DMS 273 (cell line): ENCODE data around the gene ALB.

Source experiments
- DNase-seq: peaks from one replicate; lab custom pipeline; 2025; ENCODE audit not compliant: unreplicated experiment; lab: John Stamatoyannopoulos, UW

ALB gene

DNA sequence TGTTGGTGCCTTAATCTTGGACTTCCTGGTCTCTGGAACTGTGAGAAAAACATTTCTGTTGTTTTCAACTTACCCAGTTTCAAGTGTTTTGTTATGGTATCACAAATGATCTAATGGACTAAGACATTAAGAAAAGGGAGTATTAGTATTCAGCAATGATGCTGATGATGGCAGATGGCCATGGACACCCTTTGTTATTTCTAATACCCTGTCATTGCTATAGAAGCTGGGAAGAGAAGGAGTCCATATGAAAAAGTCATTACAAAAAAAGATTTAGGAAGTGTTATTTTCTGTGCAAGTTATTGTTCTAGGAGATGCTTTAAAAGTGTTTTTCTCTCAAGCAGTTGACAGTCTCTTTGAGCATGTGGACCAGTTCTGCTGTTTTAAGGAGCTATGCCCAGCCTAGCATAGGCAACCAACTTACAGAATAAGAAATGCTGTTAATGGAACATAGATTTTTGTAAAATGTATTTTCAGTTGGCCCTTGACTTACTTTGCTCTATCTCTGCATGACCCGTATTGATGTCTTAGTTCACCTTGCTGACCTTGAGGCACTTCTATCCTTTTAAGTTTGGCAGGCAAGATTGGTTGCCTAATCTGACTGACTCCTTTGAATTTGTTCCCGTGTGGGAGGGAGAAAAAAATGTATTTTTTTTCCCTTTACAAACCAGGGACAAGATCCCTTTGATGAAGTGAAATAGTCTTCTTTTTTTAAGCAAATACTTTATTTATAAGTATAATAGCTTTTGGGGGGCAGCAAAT lies 25.9 kb downstream of the ALB start:
- no peak for DNase-seq

DNA sequence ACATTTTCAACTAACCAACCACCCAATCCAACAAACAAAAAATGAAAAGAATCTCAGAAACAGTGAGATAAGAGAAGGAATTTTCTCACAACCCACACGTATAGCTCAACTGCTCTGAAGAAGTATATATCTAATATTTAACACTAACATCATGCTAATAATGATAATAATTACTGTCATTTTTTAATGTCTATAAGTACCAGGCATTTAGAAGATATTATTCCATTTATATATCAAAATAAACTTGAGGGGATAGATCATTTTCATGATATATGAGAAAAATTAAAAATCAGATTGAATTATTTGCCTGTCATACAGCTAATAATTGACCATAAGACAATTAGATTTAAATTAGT lies 27.7 kb downstream of the ALB start:
- DNase-seq = no peak

DNA sequence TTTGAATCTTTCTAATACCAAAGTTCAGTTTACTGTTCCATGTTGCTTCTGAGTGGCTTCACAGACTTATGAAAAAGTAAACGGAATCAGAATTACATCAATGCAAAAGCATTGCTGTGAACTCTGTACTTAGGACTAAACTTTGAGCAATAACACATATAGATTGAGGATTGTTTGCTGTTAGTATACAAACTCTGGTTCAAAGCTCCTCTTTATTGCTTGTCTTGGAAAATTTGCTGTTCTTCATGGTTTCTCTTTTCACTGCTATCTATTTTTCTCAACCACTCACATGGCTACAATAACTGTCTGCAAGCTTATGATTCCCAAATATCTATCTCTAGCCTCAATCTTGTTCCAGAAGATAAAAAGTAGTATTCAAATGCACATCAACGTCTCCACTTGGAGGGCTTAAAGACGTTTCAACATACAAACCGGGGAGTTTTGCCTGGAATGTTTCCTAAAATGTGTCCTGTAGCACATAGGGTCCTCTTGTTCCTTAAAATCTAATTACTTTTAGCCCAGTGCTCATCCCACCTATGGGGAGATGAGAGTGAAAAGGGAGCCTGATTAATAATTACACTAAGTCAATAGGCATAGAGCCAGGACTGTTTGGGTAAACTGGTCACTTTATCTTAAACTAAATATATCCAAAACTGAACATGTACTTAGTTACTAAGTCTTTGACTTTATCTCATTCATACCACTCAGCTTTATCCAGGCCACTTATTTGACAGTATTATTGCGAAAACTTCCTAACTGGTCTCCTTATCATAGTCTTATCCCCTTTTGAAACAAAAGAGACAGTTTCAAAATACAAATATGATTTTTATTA lies 28.3 kb downstream of the ALB start:
- no peak for DNase-seq

DNA sequence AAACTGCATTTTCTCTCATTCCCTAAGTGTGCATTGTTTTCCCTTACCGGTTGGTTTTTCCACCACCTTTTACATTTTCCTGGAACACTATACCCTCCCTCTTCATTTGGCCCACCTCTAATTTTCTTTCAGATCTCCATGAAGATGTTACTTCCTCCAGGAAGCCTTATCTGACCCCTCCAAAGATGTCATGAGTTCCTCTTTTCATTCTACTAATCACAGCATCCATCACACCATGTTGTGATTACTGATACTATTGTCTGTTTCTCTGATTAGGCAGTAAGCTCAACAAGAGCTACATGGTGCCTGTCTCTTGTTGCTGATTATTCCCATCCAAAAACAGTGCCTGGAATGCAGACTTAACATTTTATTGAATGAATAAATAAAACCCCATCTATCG lies 29.1 kb downstream of the ALB start:
- no peak for DNase-seq

DNA sequence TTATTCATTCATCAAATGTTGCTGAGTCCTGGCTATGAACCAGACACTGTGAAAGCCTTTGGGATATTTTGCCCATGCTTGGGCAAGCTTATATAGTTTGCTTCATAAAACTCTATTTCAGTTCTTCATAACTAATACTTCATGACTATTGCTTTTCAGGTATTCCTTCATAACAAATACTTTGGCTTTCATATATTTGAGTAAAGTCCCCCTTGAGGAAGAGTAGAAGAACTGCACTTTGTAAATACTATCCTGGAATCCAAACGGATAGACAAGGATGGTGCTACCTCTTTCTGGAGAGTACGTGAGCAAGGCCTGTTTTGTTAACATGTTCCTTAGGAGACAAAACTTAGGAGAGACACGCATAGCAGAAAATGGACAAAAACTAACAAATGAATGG lies 30.2 kb downstream of the ALB start:
- DNase-seq = peak; percentile 12

DNA sequence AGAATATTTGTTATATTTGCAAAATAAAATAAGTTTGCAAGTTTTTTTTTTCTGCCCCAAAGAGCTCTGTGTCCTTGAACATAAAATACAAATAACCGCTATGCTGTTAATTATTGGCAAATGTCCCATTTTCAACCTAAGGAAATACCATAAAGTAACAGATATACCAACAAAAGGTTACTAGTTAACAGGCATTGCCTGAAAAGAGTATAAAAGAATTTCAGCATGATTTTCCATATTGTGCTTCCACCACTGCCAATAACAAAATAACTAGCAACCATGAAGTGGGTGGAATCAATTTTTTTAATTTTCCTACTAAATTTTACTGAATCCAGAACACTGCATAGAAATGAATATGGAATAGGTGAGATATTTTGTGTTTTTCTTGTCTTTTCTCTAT lies 31.9 kb downstream of the ALB start, which contains the start of gene AFP:
TSS of gene AFP (plus strand) at position 238 of the 400 bp plus-strand sequence. CDS start at position 280, 42 bp downstream.
- DNase-seq = no peak

DNA sequence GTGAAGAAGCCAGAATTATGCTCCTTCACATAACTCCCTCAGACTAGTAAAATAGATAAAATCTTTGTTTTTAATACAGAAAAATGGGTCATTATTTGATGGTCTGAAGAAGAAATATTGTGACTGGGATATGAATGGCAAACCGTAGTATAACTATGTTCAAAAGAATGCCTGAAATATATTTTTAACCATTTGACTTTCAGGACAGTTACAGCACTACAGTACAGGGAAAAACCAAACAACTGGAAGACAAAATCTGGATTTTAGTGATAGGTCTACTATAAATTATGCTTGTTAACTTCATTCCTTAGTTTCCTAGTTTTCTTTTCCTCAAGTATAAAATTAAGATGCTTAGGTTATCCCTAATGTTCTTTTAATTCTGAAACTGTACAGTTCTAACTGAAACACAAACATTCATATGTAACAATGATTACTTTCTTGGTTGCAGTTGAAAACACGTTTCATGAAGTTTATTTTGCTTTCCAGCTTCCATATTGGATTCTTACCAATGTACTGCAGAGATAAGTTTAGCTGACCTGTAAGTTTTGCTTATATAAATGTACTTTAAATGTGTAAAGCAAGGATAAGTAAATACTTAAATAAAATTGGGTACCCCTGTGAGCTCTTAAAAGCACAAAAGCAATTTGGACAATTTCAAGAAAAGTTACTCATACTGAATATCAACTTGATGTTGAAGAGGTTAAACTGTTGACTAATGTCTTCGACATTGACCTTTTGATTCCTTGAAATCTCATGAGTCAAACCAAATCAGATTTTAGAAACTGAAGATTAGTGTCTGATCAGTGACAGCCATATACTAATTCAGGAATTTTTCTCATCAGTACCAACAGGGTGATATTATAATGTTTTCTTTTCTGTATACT lies 32.8 kb downstream of the ALB start:
- no peak for DNase-seq

DNA sequence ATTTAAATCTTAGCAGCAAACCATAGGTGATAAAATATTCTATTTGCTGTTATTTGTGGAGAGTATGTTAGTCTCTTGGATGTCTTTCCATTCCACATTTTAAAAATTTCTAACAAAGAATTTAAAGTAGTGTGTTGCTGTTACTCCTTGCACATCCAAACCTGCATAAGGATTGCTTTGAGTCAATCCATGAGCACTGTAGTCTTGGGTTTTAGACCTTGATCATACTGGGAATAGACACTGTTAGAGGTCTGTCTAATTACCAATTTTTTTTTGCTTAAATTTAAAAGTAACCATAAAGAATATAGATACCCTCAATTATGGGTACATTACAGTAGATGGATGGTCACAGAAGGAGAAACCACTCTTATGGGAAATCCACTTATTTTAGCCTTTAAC lies 33.5 kb downstream of the ALB start:
- no peak for DNase-seq

DNA sequence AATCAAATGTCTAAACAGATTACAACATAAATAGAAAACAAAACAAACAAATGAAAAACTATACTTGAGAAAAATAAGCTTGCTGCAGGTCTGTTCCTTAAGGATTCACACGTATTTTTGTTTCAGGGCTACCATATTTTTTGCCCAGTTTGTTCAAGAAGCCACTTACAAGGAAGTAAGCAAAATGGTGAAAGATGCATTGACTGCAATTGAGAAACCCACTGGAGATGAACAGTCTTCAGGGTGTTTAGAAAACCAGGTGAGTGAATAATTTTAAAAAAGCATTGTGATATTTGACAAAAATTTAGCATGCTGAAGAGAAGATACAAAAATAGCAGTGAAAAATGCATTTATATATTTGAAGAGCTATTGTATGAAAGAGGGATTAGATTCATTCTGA lies 34.0 kb downstream of the ALB start:
- DNase-seq = no peak

DNA sequence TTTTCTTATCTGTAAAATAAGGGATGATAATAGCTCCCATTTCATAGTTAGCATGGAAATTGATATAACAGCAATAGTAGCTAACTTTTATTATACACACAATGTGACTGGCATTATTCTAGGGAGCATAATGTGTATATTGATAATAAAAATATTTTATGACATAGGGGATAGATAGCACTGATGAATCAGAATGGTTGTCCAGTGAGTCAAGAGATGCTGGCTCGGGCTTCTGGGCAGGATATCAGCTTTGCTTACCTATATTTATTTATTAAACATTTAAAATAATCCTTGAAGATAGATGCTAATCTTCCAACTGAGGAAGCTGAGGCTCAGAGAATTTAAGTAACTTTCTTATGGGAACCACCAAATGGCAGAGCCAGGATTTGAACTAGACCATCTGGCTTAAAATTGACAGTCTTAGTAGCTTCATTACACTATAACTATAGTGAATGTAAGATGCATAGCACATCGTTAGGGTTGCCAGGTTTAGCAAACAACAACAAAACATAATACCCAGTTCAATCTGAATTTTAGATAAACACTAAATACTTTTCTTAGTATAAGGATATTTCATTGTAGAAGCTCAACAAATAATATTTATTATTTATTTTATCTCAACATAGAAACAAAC lies 34.6 kb downstream of the ALB start:
- DNase-seq = no peak

DNA sequence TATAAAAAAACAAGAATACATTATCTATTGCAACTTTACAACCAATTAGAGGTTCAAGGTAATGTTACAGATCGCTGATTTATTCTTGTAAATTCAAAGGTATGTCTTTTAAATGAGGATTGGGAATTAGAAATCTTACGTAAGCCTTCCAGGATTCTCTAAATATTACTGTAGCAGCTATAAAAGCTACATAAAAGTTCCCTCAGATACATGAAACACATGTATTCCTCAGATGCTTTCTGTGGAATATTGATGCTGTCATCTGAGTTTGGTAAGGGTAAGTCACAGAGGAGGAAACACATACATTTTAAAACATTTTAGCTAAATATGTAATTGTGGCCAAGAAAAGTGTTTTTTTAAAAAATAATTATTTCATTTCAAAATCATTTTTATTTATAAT lies 35.4 kb downstream of the ALB start:
- DNase-seq = no peak

DNA sequence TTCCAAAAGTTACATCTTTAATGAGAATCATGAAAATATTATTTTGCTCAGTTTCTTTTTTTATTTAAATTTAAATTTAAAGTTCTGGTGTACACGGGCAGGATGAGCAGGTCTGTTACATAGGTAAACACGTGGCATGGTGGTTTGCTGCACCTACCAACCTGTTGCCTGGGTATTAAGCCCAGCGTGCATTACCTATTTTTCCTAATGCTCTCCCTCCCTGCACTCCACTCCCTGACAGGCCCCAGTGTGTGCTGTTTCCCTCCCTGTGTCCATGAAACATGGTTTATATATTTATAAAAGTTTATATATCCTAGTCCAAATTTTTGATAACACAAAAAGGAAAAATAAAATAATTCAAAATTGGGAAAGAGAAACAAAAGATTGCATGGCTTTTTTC lies 35.9 kb downstream of the ALB start:
- DNase-seq = no peak

DNA sequence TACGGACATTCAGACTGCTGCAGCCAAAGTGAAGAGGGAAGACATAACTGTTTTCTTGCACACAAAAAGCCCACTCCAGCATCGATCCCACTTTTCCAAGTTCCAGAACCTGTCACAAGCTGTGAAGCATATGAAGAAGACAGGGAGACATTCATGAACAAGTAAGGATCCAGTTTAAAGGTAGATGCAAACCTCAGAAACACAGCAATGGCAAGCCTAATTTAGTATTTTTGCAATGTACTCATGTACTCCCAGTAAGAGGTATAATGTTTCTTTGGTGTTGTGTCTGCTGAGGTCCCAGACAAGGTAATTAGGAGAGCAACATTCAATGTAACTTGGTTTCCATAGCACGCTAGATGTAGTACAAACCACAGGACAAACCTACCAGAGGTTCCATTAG lies 36.6 kb downstream of the ALB start:
- no peak for DNase-seq

DNA sequence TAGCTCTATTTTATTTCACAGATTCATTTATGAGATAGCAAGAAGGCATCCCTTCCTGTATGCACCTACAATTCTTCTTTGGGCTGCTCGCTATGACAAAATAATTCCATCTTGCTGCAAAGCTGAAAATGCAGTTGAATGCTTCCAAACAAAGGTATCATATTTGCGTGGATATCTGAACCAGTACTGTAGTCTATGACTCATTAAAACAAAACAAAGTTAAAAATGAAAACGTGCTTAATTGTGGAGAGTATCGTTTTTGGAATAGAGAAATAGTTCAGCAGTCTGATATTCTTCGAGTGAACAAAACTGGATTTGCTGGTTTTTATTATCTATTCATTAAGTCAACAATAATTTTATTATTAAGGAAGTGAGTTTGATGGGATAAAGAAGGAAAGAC lies 38.2 kb downstream of the ALB start:
- no peak for DNase-seq

DNA sequence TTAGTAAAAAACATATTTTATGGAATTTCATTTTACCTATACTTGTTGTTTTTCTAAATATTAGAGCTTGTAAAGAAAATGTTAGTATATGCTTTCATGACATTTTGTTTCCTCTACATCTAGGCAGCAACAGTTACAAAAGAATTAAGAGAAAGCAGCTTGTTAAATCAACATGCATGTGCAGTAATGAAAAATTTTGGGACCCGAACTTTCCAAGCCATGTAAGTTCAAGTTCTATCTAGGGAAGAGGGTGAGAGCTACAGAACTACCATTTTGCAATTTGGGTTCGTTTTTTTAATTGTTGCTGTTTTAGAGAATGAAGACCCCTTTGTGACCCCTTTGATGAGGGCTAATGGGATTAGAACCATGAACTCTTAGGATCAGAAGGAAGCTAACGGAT lies 39.1 kb downstream of the ALB start:
- no peak for DNase-seq

DNA sequence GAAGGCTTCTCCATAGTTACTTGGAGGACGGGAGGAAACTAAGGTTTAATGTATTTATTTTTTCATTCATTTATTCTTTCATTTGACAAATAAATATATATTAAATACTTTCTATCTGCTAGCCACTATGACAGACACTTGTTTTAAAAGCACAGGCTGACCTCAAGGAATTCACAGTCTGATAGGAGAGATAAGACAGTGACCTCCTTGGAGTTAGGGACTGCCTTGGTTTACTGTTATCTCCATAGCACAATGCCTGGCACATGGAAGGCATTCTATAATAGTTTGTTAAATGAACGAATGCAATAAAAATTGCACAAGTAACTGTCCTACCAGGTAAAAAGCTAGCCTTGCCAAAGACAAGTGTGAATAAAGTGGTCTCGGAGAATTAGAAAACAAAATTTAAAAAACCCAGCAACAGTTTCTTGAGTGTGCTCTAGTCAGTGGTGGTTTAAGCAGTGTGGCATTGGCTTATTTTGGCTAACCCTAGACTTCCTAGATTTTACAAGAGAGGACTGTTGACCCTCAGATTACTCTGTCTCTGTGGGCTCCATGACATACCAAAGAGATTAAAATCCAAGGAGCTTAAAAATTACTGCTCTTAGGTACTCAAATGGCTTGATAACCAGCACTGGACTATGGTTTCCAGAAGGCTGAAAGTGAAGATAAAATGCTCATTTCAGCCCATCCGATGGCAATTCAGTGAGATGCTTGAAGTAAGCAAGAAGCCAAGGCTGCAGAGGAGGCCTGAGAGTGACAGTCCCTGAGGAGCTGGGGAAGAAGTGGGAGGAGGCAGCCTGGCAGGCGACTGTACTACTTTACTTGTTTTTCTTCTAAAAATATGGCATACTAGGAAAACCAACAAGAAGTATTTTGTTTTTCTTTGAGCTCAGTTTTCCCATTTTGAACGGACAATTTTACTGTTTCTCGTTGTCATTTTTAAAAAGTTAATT lies 41.6 kb downstream of the ALB start:
- DNase-seq = no peak

DNA sequence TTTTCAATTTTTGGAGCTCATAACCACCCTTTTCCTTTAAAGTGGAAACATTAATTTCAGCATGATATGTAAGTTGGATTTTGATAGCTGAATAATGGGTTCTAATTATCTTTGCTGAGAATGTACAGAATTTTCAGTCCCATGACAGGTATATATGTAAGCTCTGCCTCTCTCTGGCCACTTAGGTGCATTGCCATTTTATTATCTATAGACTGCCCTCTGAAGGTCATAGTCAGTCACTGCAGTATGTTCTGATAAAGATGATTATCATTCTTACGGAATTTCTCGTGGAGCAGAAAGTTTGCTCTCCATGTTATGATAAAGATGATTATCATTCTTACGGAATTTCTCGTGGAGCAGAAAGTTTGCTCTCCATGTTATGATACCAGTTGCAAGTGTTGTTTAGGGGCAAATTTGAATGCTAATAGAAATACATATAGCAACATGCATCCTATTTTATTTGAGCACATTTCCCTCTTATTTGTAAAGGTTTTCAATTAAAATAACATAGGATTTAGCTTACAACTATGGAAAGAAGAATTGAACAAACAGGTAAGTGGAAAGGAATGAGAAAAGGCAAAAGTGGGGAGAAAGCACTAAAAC lies 42.4 kb downstream of the ALB start:
- DNase-seq = peak; percentile 63

DNA sequence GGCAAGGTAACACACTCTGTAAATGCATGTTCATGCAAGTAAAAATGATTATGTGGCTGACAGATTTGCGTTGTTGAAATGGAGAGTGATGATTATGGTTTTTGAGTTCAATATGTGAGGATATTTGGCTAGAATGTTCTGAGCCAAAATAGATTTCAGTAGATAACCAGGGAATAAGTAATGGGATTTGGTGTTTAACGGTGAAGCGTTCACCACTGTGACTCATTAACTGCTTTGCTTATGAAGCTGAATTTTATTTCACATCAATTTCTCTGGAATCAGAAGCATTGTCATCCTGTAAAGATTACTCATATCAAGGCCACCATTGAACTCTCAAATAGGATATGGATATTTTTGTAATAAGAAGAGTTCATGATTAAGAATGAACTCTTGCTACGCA lies 43.6 kb downstream of the ALB start:
- DNase-seq = no peak

DNA sequence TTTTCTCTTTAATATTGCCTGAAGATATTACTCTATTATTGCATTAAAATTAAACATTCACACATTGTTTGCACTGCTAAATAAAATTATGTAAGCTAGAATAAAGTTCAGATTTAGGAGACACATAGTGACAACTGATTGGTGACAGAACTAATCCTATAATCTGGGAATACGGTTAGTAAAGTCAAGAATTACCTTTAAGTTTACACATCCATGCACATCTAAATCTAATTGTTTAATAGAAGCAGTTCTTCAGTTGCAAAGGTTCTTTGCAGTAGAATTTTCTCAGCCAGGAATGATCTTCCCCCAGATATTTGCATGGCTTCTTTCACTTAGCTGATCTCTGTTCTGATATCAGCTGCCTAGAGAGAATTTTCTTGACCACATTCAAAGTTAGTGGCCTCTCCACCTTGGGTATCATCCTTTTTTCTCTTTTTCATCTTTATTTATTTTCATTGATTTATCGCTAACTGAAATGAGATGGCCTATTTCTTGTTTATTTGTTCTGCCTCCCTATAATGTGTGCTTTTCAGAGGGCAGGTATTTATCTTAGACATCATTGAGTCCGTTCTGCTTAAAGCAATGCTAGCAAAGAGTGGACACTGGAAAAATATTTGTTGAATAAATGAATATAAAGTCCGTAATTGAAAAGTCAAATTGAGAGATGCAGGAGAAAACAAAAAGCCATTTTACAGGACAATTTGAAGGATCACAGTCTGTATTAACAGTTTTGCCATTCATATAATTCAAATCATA lies 44.5 kb downstream of the ALB start:
- no peak for DNase-seq
